ENCODE data around the gene FAM180A. TPM values are rescaled to one million over a fixed set of nuclear protein-coding genes. Genes with fewer than 3 reads are reported as not detected.
"Not testable (repeated sequence)": the region's sequence is repeated elsewhere in the genome, so short reads cannot be mapped to it uniquely, and the experiment has no call there.

The FAM180A gene
- total RNA-seq, 2 donors from 2014 or later: not detected

DNA sequence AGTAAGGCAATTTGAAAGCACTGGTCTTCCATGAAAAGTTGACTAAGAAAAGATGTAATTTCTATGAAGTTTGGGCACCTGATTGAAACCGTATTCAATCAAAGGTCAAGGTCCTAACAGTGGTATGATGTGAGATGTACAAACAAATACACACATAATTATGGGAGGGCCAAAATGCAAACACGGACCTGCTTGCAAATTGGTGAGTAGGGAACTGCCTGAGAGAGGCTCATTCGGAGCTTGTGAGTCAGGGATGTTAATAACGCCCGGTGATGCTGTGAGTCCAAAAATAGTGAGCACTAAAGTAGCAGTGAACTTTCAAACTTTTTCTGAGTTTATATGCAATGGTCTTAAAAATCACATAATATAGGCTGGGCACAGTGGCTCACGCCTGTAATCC, 34.2 kb upstream of the FAM180A start:
- no peak for ATAC-seq (replicated peaks in 1 of 2)
- no peak overlapping the region for H3K27ac Mint-ChIP-seq
- H3K9me3 Mint-ChIP-seq: peaks cover 0 to 1% of the 10 kb centered on the region in 2 donors
- no peaks in the 10 kb centered on the region for H3K4me1 Mint-ChIP-seq (ENCODE audit: low read depth)
- H3K4me3 Mint-ChIP-seq: no peak overlapping the region
- H3K36me3 Mint-ChIP-seq (ENCODE audit: insufficient read depth in 2 of 2): no peaks in the 10 kb centered on the region
- DNase-seq: no peak
- peaks cover 40% of the 10 kb centered on the region for H3K27me3 Mint-ChIP-seq (ENCODE audit: low read depth)

DNA sequence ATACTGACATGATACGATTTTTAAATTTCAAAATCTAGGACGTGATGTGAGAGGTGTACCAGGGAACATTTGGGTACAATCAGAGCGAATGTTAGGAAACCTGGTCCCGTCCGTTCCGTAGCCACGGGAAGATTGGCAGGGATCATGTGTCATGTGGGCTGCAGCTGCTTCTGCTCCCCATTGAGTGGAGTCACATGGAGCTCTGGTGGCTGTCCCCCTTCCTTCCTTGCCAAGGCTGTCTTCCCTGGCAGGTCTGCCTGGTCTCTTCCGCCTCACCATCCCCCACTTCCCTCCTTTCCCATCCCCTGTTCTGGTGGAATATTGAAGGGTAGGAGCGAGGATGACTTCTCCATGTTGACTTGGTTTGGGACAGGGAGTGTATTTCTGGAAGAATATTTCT, 33.8 kb upstream of the FAM180A start:
- no peaks in the 10 kb centered on the region for H3K36me3 Mint-ChIP-seq (ENCODE audit: insufficient read depth in 2 of 2)
- DNase-seq (no peak), ATAC-seq (replicated peaks in 1 of 2) (no peak)
- H3K9me3 Mint-ChIP-seq: peaks cover 0 to 1% of the 10 kb centered on the region in 2 donors
- H3K27ac Mint-ChIP-seq: no peak overlapping the region
- H3K4me3 Mint-ChIP-seq: no peak overlapping the region
- H3K4me1 Mint-ChIP-seq (ENCODE audit: low read depth): no peaks in the 10 kb centered on the region
- H3K27me3 Mint-ChIP-seq (ENCODE audit: low read depth): peaks cover 40% of the 10 kb centered on the region

DNA sequence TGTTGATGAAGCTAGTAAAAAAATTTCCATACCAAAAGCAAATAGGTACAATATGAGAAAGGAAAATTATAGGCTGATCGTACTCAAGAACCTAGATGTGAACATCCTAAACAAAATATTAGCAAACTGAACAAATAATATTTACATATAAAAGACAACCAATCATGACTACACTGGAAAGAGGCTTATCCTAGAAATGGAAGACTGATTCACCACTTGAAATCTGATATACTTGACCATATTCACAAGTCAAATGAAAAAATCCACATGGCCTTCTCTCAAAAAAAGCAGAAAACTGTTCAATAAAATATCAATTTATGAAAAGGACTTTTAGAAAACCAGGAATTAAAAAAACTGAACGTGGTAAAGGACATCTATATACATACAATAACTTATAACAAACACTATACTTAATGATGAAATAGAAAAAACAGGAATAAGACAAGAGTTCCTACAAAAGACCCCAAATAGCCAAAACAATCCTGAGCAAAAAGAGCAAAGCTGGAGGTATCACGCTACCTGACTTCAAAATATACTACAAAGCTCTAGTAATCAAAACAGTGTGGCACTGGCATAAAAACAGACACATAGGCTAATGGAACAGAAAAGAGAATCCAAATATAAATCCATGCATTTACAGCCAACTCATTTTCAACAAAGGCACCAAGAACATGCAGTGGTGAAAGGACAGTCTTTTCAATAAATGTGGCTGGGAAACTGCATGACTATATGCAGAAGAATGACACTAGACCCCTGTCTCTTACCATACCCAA, 29.2 kb upstream of the FAM180A start:
- Mint-ChIP-seq H3K9me3 (peaks cover 0 to 1% of the 10 kb centered on the region in 2 donors), H3K4me1 (ENCODE audit: low read depth) (no peaks in the 10 kb centered on the region), H3K36me3 (ENCODE audit: insufficient read depth in 2 of 2) (no peaks in the 10 kb centered on the region), H3K4me3 (no peak overlapping the region), H3K27ac (no peak overlapping the region), H3K27me3 (ENCODE audit: low read depth) (peaks cover 15% of the 10 kb centered on the region)
- no peak for DNase-seq
- ATAC-seq (replicated peaks in 1 of 2): no peak

GRCh38 chr7:135775915-135776314, 27.3 kb upstream of the FAM180A start:
- not testable (repeated sequence) for H3K9me3 Mint-ChIP-seq; ATAC-seq (replicated peaks in 1 of 2); H3K4me1 Mint-ChIP-seq (ENCODE audit: low read depth); H3K27ac Mint-ChIP-seq; H3K36me3 Mint-ChIP-seq (ENCODE audit: insufficient read depth in 2 of 2); H3K4me3 Mint-ChIP-seq; DNase-seq
- H3K27me3 Mint-ChIP-seq (ENCODE audit: low read depth): peaks cover 15% of the 10 kb centered on the region

GRCh38 chr7:135775230-135775629, 26.6 kb upstream of the FAM180A start:
- Mint-ChIP-seq H3K4me3 (no peak overlapping the region), H3K27me3 (ENCODE audit: low read depth) (peaks cover 9% of the 10 kb centered on the region), H3K4me1 (ENCODE audit: low read depth) (no peaks in the 10 kb centered on the region), H3K27ac (no peak overlapping the region), H3K36me3 (ENCODE audit: insufficient read depth in 2 of 2) (no peaks in the 10 kb centered on the region), H3K9me3 (peaks cover 0 to 1% of the 10 kb centered on the region in 2 donors)
- DNase-seq (no peak), ATAC-seq (replicated peaks in 1 of 2) (no peak)

DNA sequence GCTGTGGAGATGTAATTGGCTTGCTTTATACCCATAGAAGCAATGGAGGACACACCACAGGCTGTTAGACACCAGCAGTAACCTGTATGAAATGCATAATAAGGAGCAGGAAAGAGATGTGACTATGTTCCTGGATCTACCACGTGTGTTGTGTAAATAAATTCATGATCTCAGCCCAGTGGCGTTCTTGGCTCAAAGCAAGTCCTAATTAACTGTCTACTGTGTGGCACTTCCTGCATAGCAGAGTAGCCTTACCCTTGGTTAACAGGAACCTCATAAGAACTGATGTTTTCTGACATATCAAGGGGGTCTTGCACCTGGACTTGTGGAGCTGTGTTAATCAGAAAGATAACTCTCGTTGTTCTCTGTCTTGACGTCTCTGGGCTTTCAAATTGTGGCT, 25.7 kb upstream of the FAM180A start:
- no peak overlapping the region for H3K27ac Mint-ChIP-seq
- H3K4me1 Mint-ChIP-seq (ENCODE audit: low read depth): no peaks in the 10 kb centered on the region
- H3K36me3 Mint-ChIP-seq (ENCODE audit: insufficient read depth in 2 of 2): no peaks in the 10 kb centered on the region
- ATAC-seq (replicated peaks in 1 of 2): no peak
- no peak for DNase-seq
- no peak overlapping the region for H3K4me3 Mint-ChIP-seq
- H3K27me3 Mint-ChIP-seq (ENCODE audit: low read depth): peaks cover 7% of the 10 kb centered on the region
- peaks cover 0 to 1% of the 10 kb centered on the region in 2 donors for H3K9me3 Mint-ChIP-seq

GRCh38 chr7:135773464-135773863, 24.9 kb upstream of the FAM180A start:
- H3K9me3 Mint-ChIP-seq: peaks cover 0 to 1% of the 10 kb centered on the region in 2 donors
- no peaks in the 10 kb centered on the region for H3K36me3 Mint-ChIP-seq (ENCODE audit: insufficient read depth in 2 of 2)
- no peak overlapping the region for H3K4me3 Mint-ChIP-seq
- H3K27ac Mint-ChIP-seq: no peak overlapping the region
- no peaks in the 10 kb centered on the region for H3K4me1 Mint-ChIP-seq (ENCODE audit: low read depth)
- DNase-seq (no peak), ATAC-seq (replicated peaks in 1 of 2) (no peak)
- peaks cover 4% of the 10 kb centered on the region for H3K27me3 Mint-ChIP-seq (ENCODE audit: low read depth)

GRCh38 chr7:135772639-135773222, 24.1 kb upstream of the FAM180A start:
- Mint-ChIP-seq H3K27me3 (ENCODE audit: low read depth) (peaks cover 5% of the 10 kb centered on the region), H3K4me1 (ENCODE audit: low read depth) (no peaks in the 10 kb centered on the region), H3K4me3 (no peak overlapping the region), H3K27ac (no peak overlapping the region), H3K9me3 (no peaks in the 10 kb centered on the region), H3K36me3 (ENCODE audit: insufficient read depth in 2 of 2) (no peaks in the 10 kb centered on the region)
- ATAC-seq (replicated peaks in 1 of 2) (no peak), DNase-seq (no peak)

GRCh38 chr7:135771961-135772638, 23.5 kb upstream of the FAM180A start:
- H3K27ac Mint-ChIP-seq: no peak overlapping the region
- ATAC-seq (replicated peaks in 1 of 2) (no peak), DNase-seq (no peak)
- H3K4me3 Mint-ChIP-seq: no peak overlapping the region
- H3K36me3 Mint-ChIP-seq (ENCODE audit: insufficient read depth in 2 of 2): no peaks in the 10 kb centered on the region
- H3K9me3 Mint-ChIP-seq: no peaks in the 10 kb centered on the region
- no peaks in the 10 kb centered on the region for H3K4me1 Mint-ChIP-seq (ENCODE audit: low read depth)
- H3K27me3 Mint-ChIP-seq (ENCODE audit: low read depth): peaks cover 12% of the 10 kb centered on the region

GRCh38 chr7:135771051-135771450, 22.4 kb upstream of the FAM180A start:
- no peaks in the 10 kb centered on the region for H3K9me3 Mint-ChIP-seq
- DNase-seq (no peak), ATAC-seq (replicated peaks in 1 of 2) (no peak)
- H3K4me1 Mint-ChIP-seq (ENCODE audit: low read depth): no peaks in the 10 kb centered on the region
- no peak overlapping the region for H3K4me3 Mint-ChIP-seq
- H3K27ac Mint-ChIP-seq: no peak overlapping the region
- no peaks in the 10 kb centered on the region for H3K36me3 Mint-ChIP-seq (ENCODE audit: insufficient read depth in 2 of 2)
- H3K27me3 Mint-ChIP-seq (ENCODE audit: low read depth): peaks cover 21% of the 10 kb centered on the region

DNA sequence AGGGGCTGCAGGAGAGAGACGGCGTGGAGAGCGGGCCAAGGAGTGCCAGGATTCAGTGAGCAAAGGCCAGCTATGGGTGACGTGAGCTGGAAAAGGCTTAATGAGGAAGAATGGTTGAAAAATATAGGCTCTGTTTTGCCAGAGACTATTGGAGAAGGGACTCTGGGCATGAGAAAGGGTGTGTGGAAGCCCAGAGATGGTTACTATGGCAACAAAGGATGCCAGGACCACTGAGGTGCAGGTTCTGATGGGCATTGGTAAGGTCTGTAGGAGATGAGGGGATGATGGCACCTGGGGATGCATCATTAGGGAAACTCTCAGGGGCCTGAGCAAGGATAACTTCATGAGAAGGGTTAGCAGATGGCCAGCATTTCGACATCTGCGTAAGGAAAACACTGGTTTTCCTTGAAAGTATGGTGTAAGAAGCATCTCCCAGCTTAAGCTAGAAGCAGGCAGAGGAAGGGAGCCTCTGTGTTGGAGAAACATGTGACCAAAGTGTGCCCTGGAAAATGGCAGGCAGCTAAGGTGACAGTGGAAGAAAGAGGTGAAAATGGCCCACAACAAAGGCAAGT, 21.6 kb upstream of the FAM180A start:
- Mint-ChIP-seq H3K4me1 (ENCODE audit: low read depth) (no peaks in the 10 kb centered on the region), H3K27me3 (ENCODE audit: low read depth) (peaks cover 21% of the 10 kb centered on the region), H3K36me3 (ENCODE audit: insufficient read depth in 2 of 2) (no peaks in the 10 kb centered on the region), H3K9me3 (no peaks in the 10 kb centered on the region), H3K27ac (no peak overlapping the region), H3K4me3 (no peak overlapping the region)
- DNase-seq (no peak), ATAC-seq (replicated peaks in 1 of 2) (no peak)

DNA sequence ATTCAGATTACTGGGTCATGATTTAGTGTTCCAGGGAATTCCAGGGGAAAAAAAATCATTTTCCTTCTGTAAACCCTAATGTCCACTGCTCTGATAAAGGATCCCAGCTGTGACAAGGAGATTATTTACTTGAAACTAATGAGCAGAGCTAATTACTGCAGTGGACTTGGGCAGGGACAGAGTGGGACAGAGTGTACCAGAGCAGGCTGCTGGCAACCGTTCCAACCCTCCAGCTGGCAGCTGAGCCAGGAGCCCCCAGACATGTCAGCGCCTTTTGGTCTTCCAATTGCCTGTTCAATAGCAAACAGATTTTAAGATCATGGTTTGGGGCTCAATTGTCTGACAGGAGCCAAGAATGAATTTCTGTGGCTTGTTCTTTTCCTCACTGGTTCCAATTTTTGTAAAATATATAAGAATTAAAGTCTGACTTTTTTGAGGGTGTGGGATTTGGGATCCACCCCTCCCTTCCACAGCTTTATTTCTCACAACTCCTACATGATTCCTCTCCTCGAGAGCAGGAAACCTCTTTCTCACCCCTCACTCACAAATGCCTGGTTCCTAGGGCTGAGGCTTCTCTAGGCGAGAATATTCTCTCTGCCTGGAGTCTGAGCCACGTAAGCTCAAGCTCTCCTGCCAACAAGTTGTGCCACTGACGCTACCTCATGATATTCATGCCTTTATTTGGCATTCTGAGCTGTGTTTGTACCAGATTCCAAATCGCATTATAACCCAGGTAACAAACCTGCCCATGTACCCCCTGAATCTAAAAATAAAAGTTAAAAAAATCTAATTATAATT, 20.6 kb upstream of the FAM180A start:
- Mint-ChIP-seq H3K36me3 (ENCODE audit: insufficient read depth in 2 of 2) (no peaks in the 10 kb centered on the region), H3K4me3 (no peak overlapping the region), H3K9me3 (no peaks in the 10 kb centered on the region), H3K27ac (no peak overlapping the region), H3K4me1 (ENCODE audit: low read depth) (no peaks in the 10 kb centered on the region), H3K27me3 (ENCODE audit: low read depth) (peaks cover 21% of the 10 kb centered on the region)
- ATAC-seq (replicated peaks in 1 of 2): no peak
- DNase-seq: no peak

- Mint-ChIP-seq H3K9me3 (no peaks in the 10 kb centered on the region), H3K36me3 (ENCODE audit: insufficient read depth in 2 of 2) (no peaks in the 10 kb centered on the region), H3K4me1 (ENCODE audit: low read depth) (no peaks in the 10 kb centered on the region), H3K4me3 (no peak overlapping the region), H3K27me3 (ENCODE audit: low read depth) (peaks cover 28% of the 10 kb centered on the region), H3K27ac (no peak overlapping the region)
- DNase-seq: no peak
- no peak for ATAC-seq (replicated peaks in 1 of 2)
Measured at GRCh38 chr7:135768467-135768866, 19.9 kb upstream of the FAM180A start.

Data from activated T-cell treated with anti-CD3 and anti-CD28 coated beads, Interleukin-2, amount 50 U/mL, for 72 hours (primary cell).